Activated gamma-delta T cell treated with anti-CD3 and anti-CD28 coated beads, Interleukin-2, amount 50 U/mL, for 16 hours (primary cell): ENCODE measurements around the gene GPR68.
"Not testable (repeated sequence)": the region's sequence is repeated elsewhere in the genome, so short reads cannot be mapped to it uniquely, and the experiment has no call there.

Experiments
- DNase-seq: peaks from one replicate; pipeline ENCODE4 v3.0.0-alpha.2; 2020; ENCODE audit warnings: low read depth

The GPR68 gene

DNA sequence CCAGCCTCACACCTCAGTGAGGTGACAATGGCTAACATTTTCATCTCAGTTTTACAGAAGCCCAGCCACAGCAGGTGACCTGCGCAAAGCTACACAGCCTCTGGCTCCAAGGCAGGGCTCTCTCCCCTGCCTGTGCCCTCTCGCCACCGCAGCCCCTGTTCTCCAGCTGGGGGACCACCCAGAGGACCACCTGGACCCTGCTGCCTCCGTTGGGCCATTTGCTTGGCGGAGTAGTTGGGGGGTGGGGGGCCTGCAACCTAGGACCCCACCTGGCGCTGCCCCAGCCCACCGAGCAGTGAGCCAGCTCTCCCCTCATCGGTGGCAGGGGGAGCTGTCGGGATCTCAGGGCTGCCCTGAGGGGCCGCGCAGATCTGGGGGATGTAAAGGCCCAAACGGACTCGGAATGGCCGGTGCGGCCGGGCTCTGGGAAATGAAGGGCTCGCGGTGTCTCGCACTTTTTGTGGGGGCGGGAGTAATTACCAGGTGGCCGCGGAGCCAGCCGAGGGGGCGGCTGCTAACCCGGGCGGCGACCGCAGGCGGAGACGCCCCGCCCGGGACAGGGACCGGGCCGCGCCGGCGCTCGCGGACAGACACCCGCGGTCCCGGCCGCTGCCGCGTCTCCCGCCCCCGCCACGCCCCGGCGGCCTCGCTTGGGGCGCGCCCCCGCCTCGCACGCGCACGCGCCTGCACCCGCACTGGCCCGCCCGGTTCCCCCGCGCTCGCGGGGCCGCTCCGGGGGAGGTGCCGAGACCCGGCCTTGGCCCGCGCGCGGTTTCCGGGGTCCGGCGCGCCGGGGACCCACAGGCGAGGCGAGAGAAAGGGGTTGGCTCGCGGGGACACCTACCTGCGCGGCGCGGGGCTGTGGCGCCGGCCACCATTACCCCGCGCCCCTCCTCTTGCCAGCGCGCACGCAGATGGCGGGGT, 8.6 kb upstream of the GPR68 start:
- no peak for DNase-seq

DNA sequence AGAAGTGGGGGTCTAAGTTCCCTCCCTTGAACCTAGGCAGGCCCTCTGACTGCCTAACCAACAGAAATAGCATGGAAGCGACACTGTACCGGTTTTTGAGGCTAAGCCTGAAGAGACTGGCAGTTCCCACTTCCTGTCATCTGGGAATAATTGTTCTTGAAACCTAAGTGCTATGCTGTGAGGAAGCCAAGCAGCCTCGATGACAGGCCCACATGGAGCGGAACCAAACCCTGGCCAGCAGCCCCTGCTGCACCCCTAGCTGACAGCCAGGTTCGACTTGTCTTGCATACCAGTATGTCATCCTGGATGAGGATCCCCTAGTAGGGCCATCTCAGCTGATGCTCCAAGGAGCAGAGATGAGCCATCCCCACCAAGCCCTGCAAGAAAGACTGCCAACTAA, 6.4 kb upstream of the GPR68 start:
- DNase-seq: no peak

DNA sequence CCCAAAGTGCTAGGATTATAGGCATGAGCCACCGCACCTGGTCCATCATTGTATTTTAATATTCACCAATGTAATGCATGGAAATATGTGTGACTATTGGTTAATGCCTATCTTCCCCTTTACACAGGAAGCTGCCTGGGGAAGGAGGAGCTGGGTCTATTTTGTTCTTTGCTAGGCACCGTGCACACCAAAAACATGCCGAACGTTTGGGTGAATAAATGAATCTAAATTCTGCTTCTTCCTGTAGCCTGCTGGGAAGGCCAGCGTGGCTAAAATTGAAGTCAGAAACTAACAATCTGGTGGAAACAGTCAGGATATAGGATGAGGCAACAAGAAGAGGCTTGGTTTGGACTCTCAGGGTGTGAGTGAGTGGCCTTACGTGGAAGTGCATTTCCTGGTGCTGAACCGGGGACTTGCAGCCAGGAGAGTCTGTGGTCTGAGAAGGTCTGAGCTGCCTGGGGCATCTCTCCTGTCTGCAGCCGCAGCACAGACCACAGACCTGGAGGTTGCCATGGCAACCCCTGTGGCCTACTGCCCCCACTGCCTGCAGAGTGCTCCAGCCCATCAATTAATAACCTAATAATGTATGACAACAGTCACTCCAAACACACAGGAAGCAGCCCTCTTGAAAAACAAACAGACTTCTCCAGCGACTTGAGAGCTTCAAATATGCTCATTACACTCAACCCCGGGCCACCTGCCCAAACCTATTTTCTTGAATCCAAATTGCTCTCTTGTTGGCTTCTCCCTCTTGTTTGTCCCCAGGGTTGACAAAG, 5.5 kb upstream of the GPR68 start:
- DNase-seq: no peak

DNA sequence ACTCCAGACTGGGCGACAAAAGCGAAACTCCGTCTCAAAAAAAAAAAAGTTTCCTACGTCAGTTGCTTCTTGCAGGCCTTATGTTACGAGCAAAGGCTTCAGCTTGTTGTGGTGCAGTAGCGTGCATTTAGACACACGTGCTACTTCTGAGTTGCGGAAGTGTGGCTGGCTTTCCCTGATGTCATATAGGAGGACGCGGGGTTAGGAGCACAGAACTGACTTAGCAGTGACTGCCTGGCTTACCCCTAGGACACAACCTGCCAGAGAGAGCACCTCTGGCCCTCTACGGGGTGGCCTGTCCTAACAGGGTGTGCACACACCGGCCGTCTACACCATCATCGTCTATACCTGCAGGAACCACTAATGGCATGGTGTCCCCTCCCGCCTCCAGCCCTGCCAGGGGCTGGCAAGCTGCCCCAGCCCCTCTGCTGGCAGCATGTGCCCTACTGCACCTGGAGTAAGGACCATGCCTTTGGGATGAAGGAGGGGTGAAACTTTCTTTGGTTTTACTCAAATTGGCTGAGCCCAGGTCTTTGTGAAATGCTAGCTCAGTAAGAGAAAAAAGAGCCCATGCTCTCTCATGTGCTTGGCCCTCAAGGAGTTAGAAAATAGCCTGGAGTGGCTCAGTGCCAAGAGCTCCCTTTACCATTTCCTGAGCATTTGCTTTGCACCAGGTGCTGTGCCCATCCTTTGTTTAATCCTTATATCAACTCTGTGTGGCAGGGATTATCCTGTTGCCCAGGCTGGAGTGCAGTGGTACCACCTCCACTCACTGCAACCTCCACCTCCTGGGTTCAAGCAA, 1.7 kb upstream of the GPR68 start:
- peak; percentile 53 for DNase-seq

DNA sequence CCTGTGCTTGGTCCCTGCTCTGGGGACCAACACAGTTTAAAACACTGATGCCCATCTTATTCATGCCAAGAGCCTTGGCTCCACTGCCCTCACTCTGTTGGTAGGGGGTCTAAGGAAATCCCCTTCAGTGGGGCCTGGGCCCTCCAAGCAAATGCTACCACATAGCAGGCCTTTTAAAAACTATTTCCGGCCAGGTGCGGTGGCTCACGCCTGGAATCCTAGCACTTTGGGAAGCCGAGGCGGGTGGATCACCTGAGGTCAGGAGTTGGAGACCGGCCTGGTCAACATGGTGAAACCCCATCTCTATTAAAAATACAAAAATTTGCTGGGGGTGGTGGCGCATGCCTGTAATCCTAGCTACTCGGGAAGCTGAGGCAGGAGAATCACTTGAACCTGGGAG, 1.1 kb upstream of the GPR68 start:
- DNase-seq: not testable (repeated sequence)

DNA sequence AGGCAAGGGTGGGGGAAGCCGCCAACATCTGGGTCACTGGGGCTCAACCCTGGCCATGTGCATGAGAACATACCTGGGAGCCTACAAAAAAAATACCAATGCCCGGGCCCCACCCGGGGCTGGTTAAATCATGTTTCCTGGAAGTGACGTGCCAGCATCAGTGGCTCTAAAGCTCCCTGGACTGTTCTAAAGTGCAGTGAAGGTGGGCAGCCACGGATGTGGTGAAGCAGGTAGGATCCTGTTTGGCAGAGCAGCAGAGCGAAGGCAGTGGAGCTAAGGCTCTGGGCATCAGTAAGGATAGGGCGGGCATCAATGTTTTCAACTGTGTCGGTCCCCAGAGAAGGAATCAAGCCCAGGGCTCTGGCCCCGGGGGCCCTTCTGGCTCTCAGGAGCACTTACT, 525 bp upstream of the GPR68 start:
- peak; percentile 66 for DNase-seq

DNA sequence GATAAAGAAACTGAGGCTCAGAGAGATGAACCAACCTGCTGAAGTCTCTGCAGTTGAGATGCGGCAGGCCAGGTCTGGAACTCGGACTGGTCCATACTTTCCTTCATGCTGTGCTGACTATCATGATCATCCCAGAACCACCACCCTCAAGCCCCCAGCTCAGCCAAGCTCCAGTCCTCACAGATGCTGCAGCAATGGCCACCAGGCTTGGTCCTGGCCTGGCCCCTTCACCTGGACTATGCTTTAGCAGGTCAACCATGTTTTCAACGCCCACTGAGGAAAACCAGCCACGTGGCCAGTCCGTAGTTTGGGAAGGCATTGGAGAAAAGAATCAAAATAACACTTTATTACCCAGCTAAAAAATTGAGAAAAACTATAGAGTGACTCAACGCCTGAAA, 1.4 kb downstream of the GPR68 start:
- DNase-seq: no peak

DNA sequence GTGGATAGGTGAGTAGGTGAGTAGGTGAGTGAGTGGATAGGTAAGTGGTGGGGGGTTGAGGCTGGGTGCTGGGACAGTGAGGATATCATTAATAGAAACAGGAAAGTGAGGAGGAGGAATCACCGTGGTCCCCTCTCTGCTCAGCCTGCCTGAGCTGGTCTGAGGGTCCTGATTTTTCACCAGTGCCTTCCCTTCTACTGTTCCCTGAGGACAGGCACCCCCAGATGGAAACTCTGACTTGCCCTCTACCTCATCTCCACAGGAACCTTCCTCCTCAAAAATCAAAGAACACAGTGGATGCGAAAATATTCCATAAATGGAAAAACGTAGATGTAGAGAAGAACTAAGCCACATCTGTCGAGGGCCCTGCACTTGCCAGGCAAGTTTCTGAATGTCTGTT, 1.9 kb downstream of the GPR68 start:
- no peak for DNase-seq

DNA sequence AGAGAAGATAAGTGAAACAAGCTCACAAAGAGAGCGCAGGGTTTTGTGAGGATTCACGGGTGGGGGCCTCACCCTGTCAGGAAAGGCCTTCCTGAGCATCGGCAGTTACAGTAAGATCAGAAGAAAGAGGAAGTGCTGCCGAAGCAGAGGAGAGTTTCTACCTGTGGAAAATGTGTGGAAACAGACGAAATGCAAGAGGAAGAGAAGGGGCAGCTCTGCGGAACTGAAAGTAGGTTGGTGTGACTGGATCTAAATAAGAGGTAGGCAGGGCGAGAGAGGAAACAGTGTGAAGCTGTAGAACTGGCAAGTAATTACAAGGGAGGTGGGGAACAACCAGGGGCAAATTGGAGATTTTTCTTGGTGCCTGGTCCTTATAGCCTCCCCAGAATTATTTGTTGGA, 2.6 kb downstream of the GPR68 start:
- DNase-seq: no peak

DNA sequence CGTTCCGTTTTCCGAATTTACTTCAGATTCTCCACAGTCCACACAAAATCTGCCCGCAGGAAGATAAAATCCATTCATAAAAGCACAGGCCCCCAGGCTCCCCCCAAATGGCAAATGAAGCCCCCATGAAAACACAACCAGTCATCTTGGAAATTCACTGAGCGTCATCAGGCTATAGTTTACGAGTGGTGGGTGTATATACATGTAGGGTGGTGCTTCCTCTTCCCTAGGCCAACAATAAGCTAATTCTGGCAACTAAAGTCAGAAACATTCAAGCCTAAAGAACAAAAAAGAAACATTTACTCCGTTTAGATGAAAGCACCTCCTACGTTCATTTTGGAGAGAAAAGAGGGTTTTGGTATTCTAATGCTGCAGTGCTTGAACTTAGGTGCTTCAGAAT, 5.8 kb downstream of the GPR68 start:
- DNase-seq: no peak

DNA sequence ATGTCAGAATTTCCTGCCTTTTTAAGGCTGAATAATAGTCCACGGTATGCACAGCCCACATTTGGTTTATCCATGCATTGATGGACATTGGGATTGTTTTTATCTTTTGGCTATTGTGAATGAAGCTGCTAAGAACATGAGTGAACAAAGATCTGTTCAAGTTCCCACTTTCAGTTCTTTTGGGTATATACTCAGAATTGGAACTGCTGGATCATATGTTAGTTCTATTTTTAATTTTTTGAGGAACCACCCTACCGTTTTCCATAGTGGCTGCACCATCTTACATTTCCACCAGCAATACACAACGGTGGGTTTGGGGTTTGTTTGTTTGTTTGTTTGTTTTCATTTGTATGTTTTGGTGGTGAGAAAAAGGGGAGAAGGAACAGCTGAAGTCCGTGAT, 6.4 kb downstream of the GPR68 start:
- DNase-seq: no peak

DNA sequence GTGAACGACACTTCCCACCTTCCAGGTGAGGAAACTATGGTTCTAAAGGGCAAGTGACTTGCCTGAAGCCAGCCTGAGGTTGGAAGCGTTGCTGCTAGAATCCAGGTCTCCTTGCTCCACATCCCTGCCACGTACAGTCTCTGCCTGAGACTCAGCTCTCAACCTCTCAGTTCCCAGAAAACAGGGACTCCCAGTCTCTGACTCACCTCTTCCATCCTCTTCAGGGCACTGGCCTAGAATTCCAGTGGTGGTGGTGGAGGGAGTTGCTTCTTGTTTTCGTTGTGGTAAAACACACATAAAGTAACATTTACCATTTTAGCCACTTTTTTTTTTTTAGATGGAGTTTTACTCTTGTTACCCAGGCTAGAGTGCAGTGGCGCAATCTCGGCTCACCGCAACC, 7.3 kb downstream of the GPR68 start:
- DNase-seq: no peak

DNA sequence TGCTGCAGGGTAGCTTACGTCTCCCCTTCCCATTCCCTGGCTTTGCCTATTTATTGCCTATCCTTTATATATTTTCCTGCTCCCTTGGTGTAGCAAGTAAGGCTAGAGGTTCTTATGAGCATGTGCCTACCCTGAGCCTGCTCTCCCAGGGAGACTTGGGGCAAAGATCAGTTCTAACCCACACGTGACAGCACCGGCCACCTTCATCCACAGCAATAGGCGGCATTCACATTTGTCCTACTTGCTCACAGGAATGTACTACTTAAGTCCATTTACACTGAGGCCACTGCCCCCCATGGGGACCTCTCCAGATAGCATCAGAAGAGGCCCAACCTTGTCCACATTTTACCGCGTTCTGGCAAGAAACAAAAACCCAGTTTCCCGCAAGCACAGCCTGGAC, 8.7 kb downstream of the GPR68 start:
- DNase-seq: no peak

DNA sequence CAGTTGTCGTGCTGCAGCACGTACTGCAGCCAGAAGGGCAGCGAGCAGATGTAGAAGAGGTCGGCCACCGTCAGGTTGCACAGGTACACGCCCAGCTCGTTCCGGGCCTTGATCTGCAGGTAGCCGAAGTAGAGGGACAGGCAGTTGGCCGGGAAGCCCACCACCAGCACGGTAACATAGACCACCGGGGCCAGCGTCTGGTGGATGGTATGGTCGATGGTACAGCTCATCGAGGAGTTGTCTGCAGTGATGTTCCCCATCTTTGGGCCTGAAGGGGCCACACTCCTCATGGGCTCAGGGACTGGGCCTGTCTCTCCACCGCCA, 9.8 kb downstream of the GPR68 start:
- no peak for DNase-seq

DNA sequence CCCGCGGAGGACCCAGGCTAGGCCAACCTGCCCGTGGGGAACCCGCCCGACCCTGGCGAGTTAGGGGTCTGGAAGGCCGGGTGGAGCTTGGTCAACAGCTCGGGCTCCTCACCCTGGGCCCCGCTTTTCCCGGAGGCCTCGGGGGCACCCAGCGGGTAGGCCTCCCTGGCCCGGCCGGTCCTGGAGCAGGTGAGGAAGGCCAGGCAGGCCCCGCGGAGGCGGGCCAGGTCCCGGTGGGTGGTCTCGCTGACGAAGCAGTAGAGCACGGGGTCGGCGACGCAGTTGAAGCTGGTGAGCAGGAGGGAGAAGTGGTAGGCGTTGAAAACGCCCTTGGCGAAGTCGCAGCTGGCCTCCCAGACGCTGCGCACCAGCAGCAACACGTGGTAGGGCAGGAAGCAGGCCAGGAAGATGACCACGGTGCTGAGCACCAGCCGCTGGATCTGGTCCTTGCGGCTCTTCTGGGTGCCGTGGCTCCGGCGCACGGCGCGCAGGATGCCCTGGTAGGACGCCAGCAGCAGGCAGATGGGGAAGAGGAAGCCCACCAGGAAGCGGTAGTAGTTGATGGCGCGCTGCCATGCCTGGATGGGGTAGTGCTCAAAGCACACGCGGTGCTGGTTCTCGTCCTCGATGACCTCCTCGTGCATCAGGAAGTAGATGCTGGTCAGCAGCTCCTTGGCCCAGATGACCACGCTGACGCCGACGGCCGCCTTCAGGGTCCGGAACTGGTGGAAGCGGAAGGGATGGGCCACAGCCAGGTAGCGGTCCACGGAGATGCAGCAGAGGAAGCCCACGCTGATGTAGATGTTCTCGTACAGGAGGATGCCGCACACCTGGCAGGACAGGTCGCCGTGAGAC, 10.3 kb downstream of the GPR68 start:
- DNase-seq: no peak

DNA sequence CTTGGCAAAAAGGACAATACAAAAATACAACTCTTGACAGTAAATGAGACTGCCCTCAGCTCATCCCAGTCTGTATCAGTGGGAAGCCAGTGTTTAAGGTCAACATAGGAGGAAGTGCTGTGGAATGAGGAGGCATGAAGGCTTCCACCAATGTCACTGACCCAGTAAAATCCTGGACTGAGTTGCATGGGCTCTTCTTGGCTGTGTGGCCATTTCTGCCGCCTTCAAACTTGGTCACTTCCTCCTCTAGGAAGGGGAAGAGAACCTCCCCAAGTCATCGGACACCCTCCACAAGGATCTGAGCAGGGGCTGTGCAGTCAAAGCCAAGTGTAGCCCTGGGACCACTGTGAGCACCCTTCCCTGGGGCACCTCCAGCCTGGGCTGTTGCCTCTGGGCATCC, 11.9 kb downstream of the GPR68 start:
- no peak for DNase-seq

DNA sequence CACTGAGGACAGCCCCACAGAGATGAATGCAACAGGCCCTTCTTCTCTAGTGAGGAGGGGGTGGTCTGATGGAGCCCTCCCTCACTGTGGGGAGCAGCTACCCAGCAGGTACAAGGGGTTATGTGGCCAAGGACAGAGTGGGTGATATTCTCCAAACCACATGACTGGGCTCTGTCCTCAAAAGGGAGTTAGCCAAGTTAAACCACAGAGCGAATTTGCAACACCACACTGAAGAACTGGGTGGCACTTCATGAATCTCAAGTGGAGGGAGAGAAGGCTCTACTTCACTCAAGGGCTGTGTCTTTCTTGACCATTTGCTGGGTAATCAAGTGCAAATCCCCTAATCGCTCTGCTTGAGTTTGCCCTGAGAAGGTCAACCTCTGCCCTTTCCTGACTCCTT, 12.5 kb downstream of the GPR68 start:
- no peak for DNase-seq

DNA sequence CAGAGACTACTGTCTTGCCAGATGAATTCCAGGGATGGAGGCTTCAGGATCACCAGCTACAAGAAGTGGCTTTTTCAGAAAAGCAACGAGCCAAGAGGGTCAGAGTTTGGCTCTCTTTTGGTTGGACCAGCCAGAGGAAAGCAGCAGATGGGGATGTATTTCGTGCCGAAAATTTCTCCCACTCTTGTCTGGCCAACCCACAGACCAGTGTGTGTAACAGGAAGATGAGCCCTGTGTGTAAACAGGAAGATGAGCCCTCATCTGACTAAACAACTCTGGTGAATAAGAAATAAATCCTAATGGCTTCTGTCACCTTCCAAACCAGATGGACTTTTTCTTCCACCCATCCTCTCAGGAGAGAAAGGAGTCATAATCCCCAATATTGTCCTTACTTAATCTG, 13.1 kb downstream of the GPR68 start:
- no peak for DNase-seq

DNA sequence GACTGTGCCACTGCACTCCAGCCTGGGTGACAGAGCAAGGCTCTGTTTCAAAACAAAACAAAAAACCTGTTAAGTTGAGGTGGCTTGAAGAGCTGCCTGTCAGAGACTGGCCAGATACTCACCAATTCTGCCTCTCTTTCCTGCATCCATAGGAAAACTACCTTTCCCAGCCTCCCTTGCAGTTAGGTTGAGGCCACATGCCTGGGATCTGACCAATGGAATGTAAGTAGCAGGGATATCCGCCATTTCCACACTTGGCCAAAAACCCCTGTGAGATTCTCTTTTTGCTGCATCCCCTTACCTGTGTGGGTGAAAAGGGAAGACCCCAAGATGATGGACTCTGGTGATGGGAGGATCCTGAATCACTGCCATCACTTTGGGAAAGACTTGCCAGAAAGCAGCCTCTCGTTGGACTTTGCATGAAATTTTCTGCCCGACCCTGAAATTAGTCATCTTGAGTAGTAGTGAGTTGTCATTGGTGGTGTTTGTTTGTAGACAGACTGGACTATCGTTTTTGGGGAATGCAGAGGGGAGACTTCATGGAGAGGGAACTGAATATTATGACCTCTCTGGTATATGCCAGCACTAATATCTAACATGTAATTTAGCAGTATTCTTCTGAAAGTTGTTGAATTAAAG, 14.0 kb downstream of the GPR68 start:
- no peak for DNase-seq

DNA sequence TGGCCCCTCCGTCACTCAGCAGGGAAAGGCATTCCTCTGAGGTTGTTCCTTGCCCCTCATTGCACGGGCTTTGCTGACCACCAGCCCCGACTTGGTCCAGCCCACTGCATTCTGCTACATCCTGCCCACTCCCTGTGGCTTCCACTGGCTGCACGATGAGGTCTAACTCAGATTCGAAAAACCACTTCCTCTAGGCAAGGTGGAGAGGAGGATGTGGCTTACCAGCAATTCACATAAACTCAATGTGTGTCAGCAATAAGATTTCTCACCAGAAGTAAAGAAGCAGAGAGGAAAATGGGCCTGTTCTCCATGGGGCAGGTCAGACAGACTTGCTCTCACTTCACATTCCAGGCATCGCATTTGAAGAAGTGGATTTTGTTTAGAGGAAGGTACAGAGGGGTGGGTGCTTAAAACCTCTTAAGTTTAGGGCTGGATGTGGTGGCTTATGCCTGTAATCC, 14.7 kb downstream of the GPR68 start:
- peak; percentile 56 for DNase-seq

DNA sequence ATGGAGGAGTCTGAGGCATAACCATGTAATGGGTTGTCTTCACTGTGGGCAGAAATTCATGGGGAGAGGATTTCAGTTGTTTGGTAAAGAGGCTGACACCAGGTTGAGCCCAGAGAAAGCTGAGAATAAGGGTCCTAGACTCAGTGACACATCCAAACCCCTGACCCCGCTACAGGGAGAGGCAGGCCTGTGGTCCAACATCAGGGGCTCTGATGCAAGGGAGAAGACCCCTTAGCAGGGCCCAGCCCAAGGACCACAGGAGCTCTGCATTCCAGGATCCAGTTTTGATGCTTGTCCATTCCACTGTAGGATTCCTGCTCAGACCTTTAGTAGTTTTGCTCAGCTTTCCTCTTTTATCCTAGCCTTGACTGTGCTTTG, 15.5 kb downstream of the GPR68 start:
- no peak for DNase-seq
